Parathyroid adenoma (tissue), 2 donors: ENCODE measurements around the gene ARTN.

ENCODE experiments used
- H2AFZ ChIP-seq: fragments of 300-600 bp; sonication (generic); one replicate; pipeline ENCODE4 v1.7.0; 2017; ENCODE audit warnings: antibody characterized with exemption, mild to moderate bottlenecking
- H3K27ac ChIP-seq: fragments of 300-600 bp; sonication (generic); one replicate; pipeline ENCODE4 v1.7.0; 2017
- H3K27me3 ChIP-seq: fragments of 300-600 bp; sonication (generic); one replicate; pipeline ENCODE4 v1.7.0; 2017; ENCODE audit warnings: low read length; ENCODE audit not compliant: control insufficient read depth, insufficient read depth
- H3K36me3 ChIP-seq: fragments of 300-600 bp; sonication (generic); one replicate; pipeline ENCODE4 v1.7.0; 2017; ENCODE audit warnings: low read length; ENCODE audit not compliant: control insufficient read depth, insufficient read depth
- H3K4me1 ChIP-seq: fragments of 300-600 bp; sonication (generic); one replicate; pipeline ENCODE4 v1.7.0; 2017; ENCODE audit warnings: control low read depth
- H3K4me2 ChIP-seq: fragments of 300-600 bp; sonication (generic); one replicate; pipeline ENCODE4 v1.7.0; 2017; ENCODE audit warnings: low read length
- H3K4me3 ChIP-seq: fragments of 300-600 bp; sonication (generic); one replicate; pipeline ENCODE4 v1.7.0; 2017; ENCODE audit warnings: low read depth, low read length
- H3K79me2 ChIP-seq: fragments of 300-600 bp; sonication (generic); one replicate; pipeline ENCODE4 v1.7.0; 2017; ENCODE audit warnings: control low read depth
- H3K9ac ChIP-seq: fragments of 300-600 bp; sonication (generic); one replicate; pipeline ENCODE4 v1.7.0; 2017; ENCODE audit warnings: mild to moderate bottlenecking
- H3K9me3 ChIP-seq: fragments of 300-600 bp; sonication (generic); one replicate; pipeline ENCODE4 v1.7.0; 2017; ENCODE audit warnings: low read length; ENCODE audit not compliant: control insufficient read depth
- CTCF ChIP-seq: fragments of 300-600 bp; sonication (generic); IDR thresholded peaks from one replicate; pipeline ENCODE4 v1.7.0; 2017; ENCODE audit warnings: antibody characterized with exemption, mild to moderate bottlenecking
- donor health status: primary hyperparathyroidism.

The ARTN gene

GRCh38 chr1:43946236-43947060 lies 12.8 kb downstream of the ARTN start, which contains the start of gene IPO13:
Gene IPO13, plus strand, starts transcription at chr1:43946950. Its CDS starts 651 bp downstream, at chr1:43947601.
- Histone ChIP-seq H3K9me3 (no peaks in the 10 kb centered on the region), H3K27me3 (no peaks in the 10 kb centered on the region), H3K4me3 (peak within 1 kb of the TSS; percentile 87), H3K4me2 (peak within 1 kb of the TSS; percentile 94), H3K4me1 (peaks cover 8% of the 10 kb centered on the region), H2AFZ (peak within 1 kb of the TSS; percentile 93), H3K27ac (peak within 1 kb of the TSS; percentile 99), H3K79me2 (peaks cover 8% of the 10 kb centered on the region), H3K36me3 (no peaks in the 10 kb centered on the region), H3K9ac (peak within 1 kb of the TSS; percentile 89)
- peak; percentile 72 for TF ChIP-seq CTCF

- peak overlapping the region; percentile 93 for H2AFZ ChIP-seq
- H3K27me3 ChIP-seq = no peaks in the 10 kb centered on the region
- peaks cover 8% of the 10 kb centered on the region for H3K4me1 ChIP-seq
- peaks cover 8% of the 10 kb centered on the region for H3K79me2 ChIP-seq
- TF ChIP-seq CTCF = no peak
- no peaks in the 10 kb centered on the region for H3K9me3 ChIP-seq
- no peaks in the 10 kb centered on the region for H3K36me3 ChIP-seq
- H3K4me2 ChIP-seq = peak overlapping the region; percentile 94
- H3K27ac ChIP-seq = peak overlapping the region; percentile 99
- peak overlapping the region; percentile 89 for H3K9ac ChIP-seq
- peak overlapping the region; percentile 87 for H3K4me3 ChIP-seq
Measured at GRCh38 chr1:43947061-43947873, 13.7 kb downstream of the ARTN start.

GRCh38 chr1:43947874-43948437 lies 14.4 kb downstream of the ARTN start:
- Histone ChIP-seq H3K36me3 (no peaks in the 10 kb centered on the region), H3K27me3 (no peaks in the 10 kb centered on the region), H3K4me2 (peak overlapping the region; percentile 94), H3K4me3 (peak overlapping the region; percentile 87), H3K79me2 (peaks cover 8% of the 10 kb centered on the region), H3K4me1 (peaks cover 11% of the 10 kb centered on the region), H3K9ac (no peak overlapping the region), H3K9me3 (no peaks in the 10 kb centered on the region), H3K27ac (no peak overlapping the region), H2AFZ (no peak overlapping the region)
- TF ChIP-seq CTCF = no peak

DNA sequence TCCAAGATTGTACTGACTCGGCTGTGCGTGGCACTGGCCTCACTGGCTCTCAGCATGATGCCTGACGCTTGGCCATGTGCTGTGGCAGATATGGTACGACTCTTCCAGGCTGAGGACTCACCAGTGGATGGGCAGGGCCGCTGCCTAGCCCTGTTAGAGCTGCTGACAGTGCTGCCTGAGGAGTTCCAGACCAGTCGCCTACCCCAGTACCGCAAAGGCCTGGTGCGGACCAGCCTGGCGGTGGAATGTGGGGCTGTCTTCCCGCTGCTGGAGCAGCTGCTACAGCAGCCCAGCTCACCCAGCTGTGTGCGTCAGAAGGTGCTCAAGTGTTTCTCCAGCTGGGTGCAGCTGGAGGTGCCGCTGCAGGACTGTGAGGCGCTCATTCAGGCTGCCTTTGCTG lies 16.1 kb downstream of the ARTN start:
- H3K79me2 ChIP-seq = peaks cover 8% of the 10 kb centered on the region
- no peaks in the 10 kb centered on the region for H3K36me3 ChIP-seq
- H3K27ac ChIP-seq = no peak overlapping the region
- no peaks in the 10 kb centered on the region for H3K9me3 ChIP-seq
- H3K27me3 ChIP-seq = no peaks in the 10 kb centered on the region
- H3K9ac ChIP-seq = no peak overlapping the region
- peaks cover 11% of the 10 kb centered on the region for H3K4me1 ChIP-seq
- no peak overlapping the region for H3K4me3 ChIP-seq
- H2AFZ ChIP-seq = no peak overlapping the region
- H3K4me2 ChIP-seq = no peak overlapping the region
- TF ChIP-seq CTCF = no peak
